ENCODE measurements around the gene KRTAP1-1. TPM values are rescaled to one million over a fixed set of nuclear protein-coding genes. Genes with fewer than 3 reads are reported as not detected.
A peak's percentile ranks its signal among the peaks of the same experiment; 100 is the strongest.
"Not testable (repeated sequence)": the region's sequence is repeated elsewhere in the genome, so short reads cannot be mapped to it uniquely, and the experiment has no call there.

KRTAP1-1 gene, protein sequence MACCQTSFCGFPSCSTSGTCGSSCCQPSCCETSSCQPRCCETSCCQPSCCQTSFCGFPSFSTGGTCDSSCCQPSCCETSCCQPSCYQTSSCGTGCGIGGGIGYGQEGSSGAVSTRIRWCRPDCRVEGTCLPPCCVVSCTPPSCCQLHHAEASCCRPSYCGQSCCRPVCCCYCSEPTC
- total RNA-seq (not detected), polyA plus RNA-seq (not detected)

GRCh38 chr17:41040783-41041571, at the start of gene KRTAP1-1:
KRTAP1-1 (minus strand) TSS chr17:41041450; CDS start chr17:41041397, 53 bp downstream.
- peaks cover 13 to 17% of the 10 kb centered on the region in 2 donors for H3K27me3 Mint-ChIP-seq
- H3K9me3 Mint-ChIP-seq, result peaks cover 0 to 21% (median 9%) of the 10 kb centered on the region in 8 donors
- H3K4me3 ChIP-seq (ENCODE audit: low read length in 2 of 2); H3K4me3 Mint-ChIP-seq; POLR2A ChIA-PET (ENCODE audit: partially characterized antibody); DNase-seq; H3K36me3 Mint-ChIP-seq; CTCF ChIA-PET (ENCODE audit: partially characterized antibody); H3K4me1 Mint-ChIP-seq; intact Hi-C loops (cut with micrococcal nuclease); H3K4me1 ChIP-seq (ENCODE audit: insufficient read depth, low read length); H3K27me3 ChIP-seq (ENCODE audit: insufficient read depth, low read length); H3K36me3 ChIP-seq (ENCODE audit: insufficient read depth, low read length); H3K27ac ChIP-seq (ENCODE audit: low read depth, low read length); H3K9me3 ChIP-seq (ENCODE audit: control insufficient read depth in 1 of 2, low read length in 2 of 2): not testable (repeated sequence)
- H3K27ac Mint-ChIP-seq, result peak within 1 kb of the TSS in 1 of 7 donors; percentile 20

DNA sequence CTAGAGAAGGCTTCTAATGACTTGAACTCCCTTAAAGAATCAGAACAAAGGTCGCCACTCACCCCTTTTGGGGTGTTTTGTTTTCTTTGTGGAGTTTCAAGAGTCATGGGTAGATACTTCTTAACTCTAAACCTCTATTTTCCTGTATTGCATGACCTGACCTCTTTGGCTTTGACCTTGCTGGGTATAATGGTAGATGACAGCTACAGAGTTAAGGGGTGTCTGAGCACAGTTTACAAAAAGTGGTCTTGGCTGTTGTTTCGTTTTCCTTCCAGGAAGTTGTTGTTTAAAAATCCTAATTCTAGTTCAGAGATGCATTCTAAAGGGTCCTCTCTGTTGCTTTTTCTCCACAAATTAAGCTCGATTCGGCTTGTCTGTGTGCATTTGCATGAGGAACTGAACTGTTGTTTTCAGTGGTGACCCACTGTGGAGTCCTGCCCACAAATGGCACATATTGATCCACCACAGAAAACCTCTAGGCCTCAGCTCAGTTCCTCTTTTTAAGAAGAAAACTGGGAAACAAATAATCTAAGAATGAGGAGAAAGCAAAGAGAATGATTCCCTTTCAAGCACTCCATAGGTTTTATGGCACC, 47.6 kb upstream of the KRTAP1-1 start:
- peaks cover 0 to 10% (median 5%) of the 10 kb centered on the region in 8 donors for H3K9me3 Mint-ChIP-seq
- H3K4me3 ChIP-seq (ENCODE audit: low read length in 2 of 2); H3K9me3 ChIP-seq (ENCODE audit: control insufficient read depth in 1 of 2, low read length in 2 of 2); POLR2A ChIA-PET (ENCODE audit: partially characterized antibody); H3K27me3 ChIP-seq (ENCODE audit: insufficient read depth, low read length); H3K36me3 ChIP-seq (ENCODE audit: insufficient read depth, low read length); H3K36me3 Mint-ChIP-seq; H3K4me3 Mint-ChIP-seq; CTCF ChIA-PET (ENCODE audit: partially characterized antibody); H3K4me1 ChIP-seq (ENCODE audit: insufficient read depth, low read length); H3K27ac ChIP-seq (ENCODE audit: low read depth, low read length); DNase-seq; intact Hi-C loops (cut with micrococcal nuclease); H3K4me1 Mint-ChIP-seq: not testable (repeated sequence)
- peaks cover 7 to 11% of the 10 kb centered on the region in 2 donors for H3K27me3 Mint-ChIP-seq
- H3K27ac Mint-ChIP-seq, result peak overlapping the region in 1 of 7 donors; percentile 25

DNA sequence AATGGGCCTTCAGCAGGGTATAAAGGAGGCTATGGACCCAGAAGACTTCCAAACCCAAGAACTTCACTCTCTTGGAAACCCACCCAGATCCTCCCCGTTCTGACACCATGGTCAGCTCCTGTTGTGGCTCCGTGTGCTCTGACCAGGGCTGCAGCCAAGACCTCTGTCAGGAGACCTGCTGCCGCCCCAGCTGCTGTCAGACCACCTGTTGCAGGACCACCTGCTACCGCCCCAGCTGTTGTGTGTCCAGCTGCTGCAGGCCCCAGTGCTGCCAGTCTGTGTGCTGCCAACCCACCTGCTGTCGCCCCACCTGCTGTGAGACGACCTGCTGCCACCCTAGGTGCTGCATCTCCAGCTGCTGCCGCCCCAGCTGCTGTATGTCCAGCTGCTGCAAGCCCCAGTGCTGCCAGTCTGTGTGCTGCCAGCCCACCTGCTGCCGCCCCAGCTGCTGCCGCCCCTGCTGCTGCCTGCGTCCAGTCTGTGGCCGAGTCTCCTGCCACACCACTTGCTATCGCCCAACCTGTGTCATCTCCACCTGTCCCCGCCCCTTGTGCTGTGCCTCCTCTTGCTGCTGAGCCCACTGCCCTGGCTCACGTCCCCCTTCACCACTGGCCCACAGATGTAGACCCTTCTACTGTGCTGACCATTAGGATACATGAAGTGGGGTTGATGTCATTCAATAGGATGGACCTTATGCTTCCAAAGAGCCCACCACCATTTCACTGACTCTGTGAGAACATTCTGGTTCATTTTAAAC, 43.0 kb upstream of the KRTAP1-1 start, which contains the start of gene KRTAP4-7:
Gene KRTAP4-7 (plus strand): TSS at position 51 of the 757 bp plus-strand sequence. CDS start 57 bp downstream, at position 108.
- DNase-seq; intact Hi-C loops (cut with micrococcal nuclease); H3K27ac ChIP-seq (ENCODE audit: low read depth, low read length); H3K9me3 Mint-ChIP-seq; H3K4me1 ChIP-seq (ENCODE audit: insufficient read depth, low read length); H3K4me3 Mint-ChIP-seq; H3K36me3 Mint-ChIP-seq; H3K4me1 Mint-ChIP-seq; H3K27me3 ChIP-seq (ENCODE audit: insufficient read depth, low read length); POLR2A ChIA-PET (ENCODE audit: partially characterized antibody); H3K36me3 ChIP-seq (ENCODE audit: insufficient read depth, low read length); H3K9me3 ChIP-seq (ENCODE audit: control insufficient read depth in 1 of 2, low read length in 2 of 2); H3K4me3 ChIP-seq (ENCODE audit: low read length in 2 of 2): not testable (repeated sequence)
- peaks cover 7 to 12% of the 10 kb centered on the region in 2 donors for H3K27me3 Mint-ChIP-seq
- CTCF ChIA-PET (ENCODE audit: partially characterized antibody), result interaction anchor here (1.0 kb wide), 1 partner anchor 564 kb away, joined by 4 read pairs; no protein-coding TSS in a partner anchor
- peak within 1 kb of the TSS in 1 of 7 donors; percentile 65 for H3K27ac Mint-ChIP-seq

DNA sequence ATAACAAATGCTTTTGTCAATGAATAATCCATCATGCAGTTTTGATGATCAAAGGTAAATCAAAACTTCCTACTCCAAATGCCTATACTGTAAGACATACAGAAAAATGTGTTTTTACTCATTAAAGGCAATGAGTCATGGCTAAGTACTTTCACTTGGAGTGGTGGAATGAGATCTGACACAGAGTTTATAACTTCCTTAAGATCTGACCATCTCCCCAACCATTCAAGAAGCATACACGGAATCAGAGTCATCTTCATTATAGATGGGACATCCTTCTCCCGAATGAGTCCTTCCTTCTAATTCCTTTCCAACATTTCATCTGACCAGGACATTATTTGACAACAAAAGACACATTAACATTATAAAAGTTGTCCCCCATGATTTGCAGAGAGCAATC, 42.2 kb upstream of the KRTAP1-1 start:
- intact Hi-C loops (cut with micrococcal nuclease); DNase-seq; H3K4me3 Mint-ChIP-seq; H3K27me3 ChIP-seq (ENCODE audit: insufficient read depth, low read length); H3K27ac ChIP-seq (ENCODE audit: low read depth, low read length); H3K9me3 ChIP-seq (ENCODE audit: control insufficient read depth in 1 of 2, low read length in 2 of 2); H3K4me1 ChIP-seq (ENCODE audit: insufficient read depth, low read length); H3K36me3 Mint-ChIP-seq; CTCF ChIA-PET (ENCODE audit: partially characterized antibody); H3K4me1 Mint-ChIP-seq; H3K27ac Mint-ChIP-seq; H3K36me3 ChIP-seq (ENCODE audit: insufficient read depth, low read length); H3K4me3 ChIP-seq (ENCODE audit: low read length in 2 of 2); H3K27me3 Mint-ChIP-seq; H3K9me3 Mint-ChIP-seq; POLR2A ChIA-PET (ENCODE audit: partially characterized antibody): not testable (repeated sequence)

DNA sequence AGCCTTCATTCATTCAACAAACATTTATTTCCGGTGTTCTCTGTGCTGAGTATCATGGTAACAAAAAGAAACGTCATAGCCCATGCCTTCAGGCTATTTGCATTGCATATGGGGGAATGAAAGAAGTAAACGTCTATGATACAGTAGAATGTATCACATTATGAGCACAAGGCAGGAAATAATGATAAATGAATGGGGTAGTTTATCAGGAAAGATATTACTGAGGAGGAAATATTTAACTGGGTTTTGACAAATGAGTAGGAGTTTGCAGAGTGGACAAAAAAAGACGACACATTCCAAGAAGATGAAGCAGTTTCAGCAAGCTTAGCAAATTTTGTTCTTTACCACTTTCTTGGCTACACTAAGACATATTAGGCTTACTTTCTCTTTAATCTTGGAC, 41.4 kb upstream of the KRTAP1-1 start:
- Histone ChIP-seq H3K36me3 (ENCODE audit: insufficient read depth, low read length) (no peaks in the 10 kb centered on the region), H3K9me3 (ENCODE audit: control insufficient read depth in 1 of 2, low read length in 2 of 2) (no peaks in the 10 kb centered on the region), H3K4me3 (ENCODE audit: low read length in 2 of 2) (no peak overlapping the region), H3K4me1 (ENCODE audit: insufficient read depth, low read length) (no peaks in the 10 kb centered on the region), H3K27ac (ENCODE audit: low read depth, low read length) (no peak overlapping the region), H3K27me3 (ENCODE audit: insufficient read depth, low read length) (no peaks in the 10 kb centered on the region)
- peaks cover 0 to 2% (median 0%) of the 10 kb centered on the region in 8 donors for H3K9me3 Mint-ChIP-seq
- H3K4me3 Mint-ChIP-seq, result no peak overlapping the region
- no peaks in the 10 kb centered on the region for H3K36me3 Mint-ChIP-seq
- peaks cover 7 to 10% of the 10 kb centered on the region in 2 donors for H3K27me3 Mint-ChIP-seq
- CTCF ChIA-PET (ENCODE audit: partially characterized antibody), result no interaction called here
- no peak for DNase-seq
- H3K4me1 Mint-ChIP-seq, result no peaks in the 10 kb centered on the region
- H3K27ac Mint-ChIP-seq, result no peak overlapping the region
- POLR2A ChIA-PET (ENCODE audit: partially characterized antibody), result no interaction called here
- intact Hi-C loops (cut with micrococcal nuclease), result no loop called here

- CTCF ChIA-PET (ENCODE audit: partially characterized antibody), result interaction anchor here (1.2 kb wide), 1 partner anchor 246 kb away, joined by 4 read pairs; no protein-coding TSS in a partner anchor
These were observed 35.5 kb upstream of the KRTAP1-1 start for GRCh38 chr17:41076788-41077187.

DNA sequence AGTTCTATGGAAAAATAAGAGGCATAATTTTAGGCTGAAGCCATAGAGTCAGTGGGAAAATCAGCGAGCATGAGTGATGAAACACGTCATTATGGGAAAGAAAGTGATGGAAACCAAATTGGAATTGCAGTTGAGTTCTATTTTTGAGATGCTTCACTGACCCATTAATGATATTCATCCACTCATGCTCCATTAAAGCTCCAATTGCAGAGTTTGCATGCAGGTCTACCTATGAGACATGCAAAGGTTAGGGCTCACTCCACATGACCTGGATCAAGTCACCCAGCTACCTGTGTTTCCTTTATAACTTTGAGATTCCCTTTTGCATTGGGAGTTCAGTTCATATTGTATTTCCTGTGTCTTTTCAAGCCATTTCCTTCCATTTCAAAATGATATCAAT, 32.4 kb upstream of the KRTAP1-1 start:
- Histone ChIP-seq H3K27me3 (ENCODE audit: insufficient read depth, low read length) (peaks cover 3% of the 10 kb centered on the region), H3K27ac (ENCODE audit: low read depth, low read length) (no peak overlapping the region), H3K36me3 (ENCODE audit: insufficient read depth, low read length) (no peaks in the 10 kb centered on the region), H3K9me3 (ENCODE audit: control insufficient read depth in 1 of 2, low read length in 2 of 2) (no peaks in the 10 kb centered on the region), H3K4me3 (ENCODE audit: low read length in 2 of 2) (no peak overlapping the region), H3K4me1 (ENCODE audit: insufficient read depth, low read length) (no peaks in the 10 kb centered on the region)
- intact Hi-C loops (cut with micrococcal nuclease), result no loop called here
- Mint-ChIP-seq H3K27me3 (peaks cover 6 to 12% of the 10 kb centered on the region in 2 donors), H3K36me3 (no peaks in the 10 kb centered on the region), H3K9me3 (peaks cover 0 to 4% (median 0%) of the 10 kb centered on the region in 8 donors), H3K27ac (no peak overlapping the region), H3K4me1 (no peaks in the 10 kb centered on the region), H3K4me3 (no peak overlapping the region)
- DNase-seq, result no peak
- POLR2A ChIA-PET (ENCODE audit: partially characterized antibody), result no interaction called here
- CTCF ChIA-PET (ENCODE audit: partially characterized antibody), result no interaction called here

More at GRCh38 chr17:41076788-41077187, 35.5 kb upstream of the KRTAP1-1 start:
- no peak for DNase-seq
- H3K4me1 Mint-ChIP-seq, result no peaks in the 10 kb centered on the region
- POLR2A ChIA-PET (ENCODE audit: partially characterized antibody), result no interaction called here
- no peak overlapping the region for H3K4me3 ChIP-seq (ENCODE audit: low read length in 2 of 2)
- H3K27me3 ChIP-seq (ENCODE audit: insufficient read depth, low read length), result peaks cover 3% of the 10 kb centered on the region
- H3K36me3 ChIP-seq (ENCODE audit: insufficient read depth, low read length), result no peaks in the 10 kb centered on the region
- peaks cover 0 to 3% (median 0%) of the 10 kb centered on the region in 8 donors for H3K9me3 Mint-ChIP-seq
- no peaks in the 10 kb centered on the region for H3K4me1 ChIP-seq (ENCODE audit: insufficient read depth, low read length)
- H3K4me3 Mint-ChIP-seq, result no peak overlapping the region
- H3K27ac ChIP-seq (ENCODE audit: low read depth, low read length), result no peak overlapping the region
- no peak overlapping the region for H3K27ac Mint-ChIP-seq
- H3K27me3 Mint-ChIP-seq, result peaks cover 6 to 12% of the 10 kb centered on the region in 2 donors
- no peaks in the 10 kb centered on the region for H3K36me3 Mint-ChIP-seq
- intact Hi-C loops (cut with micrococcal nuclease), result no loop called here
- H3K9me3 ChIP-seq (ENCODE audit: control insufficient read depth in 1 of 2, low read length in 2 of 2), result no peaks in the 10 kb centered on the region

Data from CD4-positive, alpha-beta memory T cell (primary cell).